GM19351 (cell line): ENCODE data around the gene SPTLC1.
A peak's percentile ranks its signal among the peaks of the same experiment; 100 is the strongest.
"Not testable (repeated sequence)": the region's sequence is repeated elsewhere in the genome, so short reads cannot be mapped to it uniquely, and the experiment has no call there.

ENCODE experiments used
- ATAC-seq: cut with Tn5 transposase; IDR thresholded peaks from one replicate; pipeline ENCODE4 v1.9.1; 2021; ENCODE audit warnings: mild to moderate bottlenecking, moderate library complexity; ENCODE audit not compliant: unreplicated experiment

Gene SPTLC1, protein sequence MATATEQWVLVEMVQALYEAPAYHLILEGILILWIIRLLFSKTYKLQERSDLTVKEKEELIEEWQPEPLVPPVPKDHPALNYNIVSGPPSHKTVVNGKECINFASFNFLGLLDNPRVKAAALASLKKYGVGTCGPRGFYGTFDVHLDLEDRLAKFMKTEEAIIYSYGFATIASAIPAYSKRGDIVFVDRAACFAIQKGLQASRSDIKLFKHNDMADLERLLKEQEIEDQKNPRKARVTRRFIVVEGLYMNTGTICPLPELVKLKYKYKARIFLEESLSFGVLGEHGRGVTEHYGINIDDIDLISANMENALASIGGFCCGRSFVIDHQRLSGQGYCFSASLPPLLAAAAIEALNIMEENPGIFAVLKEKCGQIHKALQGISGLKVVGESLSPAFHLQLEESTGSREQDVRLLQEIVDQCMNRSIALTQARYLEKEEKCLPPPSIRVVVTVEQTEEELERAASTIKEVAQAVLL

DNA sequence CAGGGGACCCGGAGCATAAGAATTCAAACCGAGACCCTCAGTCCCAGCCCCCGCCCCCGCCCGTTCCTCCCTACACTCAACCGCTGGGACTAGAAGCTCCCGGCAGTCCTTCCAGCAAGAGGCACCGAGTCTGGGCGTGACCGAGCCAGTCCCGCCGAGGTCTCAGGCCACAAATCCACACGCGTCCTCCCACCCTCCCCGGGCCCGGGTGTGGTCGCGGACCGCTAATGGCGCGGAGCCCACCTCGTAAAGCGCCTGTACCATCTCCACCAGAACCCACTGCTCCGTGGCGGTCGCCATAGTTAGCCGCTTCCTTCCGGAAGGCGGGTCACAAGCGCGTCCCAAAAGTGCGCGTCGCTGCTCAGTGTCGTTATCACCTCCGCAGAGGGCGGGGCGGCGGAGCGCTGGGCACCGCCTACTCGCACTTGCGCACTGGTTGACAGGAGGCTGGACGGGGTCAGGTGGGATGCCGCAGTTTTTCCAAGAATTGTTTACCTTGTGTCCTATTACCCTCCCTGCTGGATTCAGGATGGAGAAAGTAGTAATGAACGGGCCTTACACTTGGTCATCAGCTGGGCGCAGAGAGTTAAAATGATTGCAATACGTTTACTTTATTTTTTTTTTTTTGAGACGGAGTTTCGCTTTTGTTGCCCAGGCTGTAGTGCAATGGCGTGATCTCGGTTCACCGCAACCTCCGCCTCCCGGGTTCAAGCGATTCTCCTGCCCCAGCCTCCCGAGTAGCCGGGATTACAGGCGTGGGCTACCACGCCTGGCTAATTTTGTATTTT is at the start of gene SPTLC1:
Gene SPTLC1 (minus strand): TSS at position 343 of the 788 bp plus-strand sequence. CDS start 43 bp downstream, at position 300.
- peak; percentile 96 for ATAC-seq

DNA sequence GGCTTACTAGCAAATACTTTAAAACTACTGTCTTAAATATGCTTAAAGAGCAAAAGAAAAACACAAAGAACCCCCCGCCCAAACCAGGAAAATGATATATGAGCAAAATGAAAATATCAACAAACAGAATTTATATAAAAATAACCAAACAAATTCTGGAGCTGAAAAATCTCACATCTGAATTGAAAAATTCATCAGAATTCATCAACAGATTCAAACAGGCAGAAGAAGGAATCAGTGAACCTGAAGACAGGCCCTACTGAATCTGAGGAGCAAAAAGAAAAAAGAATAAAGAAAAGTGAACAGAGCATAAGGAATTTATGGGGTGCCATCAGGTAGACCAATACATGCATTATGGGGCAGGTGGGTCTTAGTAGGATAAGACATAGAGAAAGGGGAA is 49.8 kb upstream of the SPTLC1 start:
- no peak for ATAC-seq

DNA sequence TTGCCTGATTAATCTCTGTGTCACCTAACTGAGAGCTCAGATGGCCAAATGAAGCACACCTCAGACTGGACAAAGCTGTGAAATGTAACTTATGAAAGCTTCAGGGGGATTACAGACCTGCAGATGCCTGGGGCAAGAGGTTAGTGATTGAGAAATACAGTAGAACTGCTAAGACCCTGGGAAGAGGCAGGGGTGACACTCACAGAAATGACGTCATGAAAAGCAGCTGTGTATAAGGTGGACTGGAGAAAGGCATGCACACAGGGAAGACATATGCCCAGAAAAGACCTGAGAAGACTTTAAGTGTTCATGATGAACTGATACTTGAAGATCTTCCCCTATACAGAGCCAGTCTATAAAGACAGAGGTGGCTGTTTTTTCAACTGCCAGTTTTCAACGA is 49.3 kb upstream of the SPTLC1 start:
- ATAC-seq, result no peak

DNA sequence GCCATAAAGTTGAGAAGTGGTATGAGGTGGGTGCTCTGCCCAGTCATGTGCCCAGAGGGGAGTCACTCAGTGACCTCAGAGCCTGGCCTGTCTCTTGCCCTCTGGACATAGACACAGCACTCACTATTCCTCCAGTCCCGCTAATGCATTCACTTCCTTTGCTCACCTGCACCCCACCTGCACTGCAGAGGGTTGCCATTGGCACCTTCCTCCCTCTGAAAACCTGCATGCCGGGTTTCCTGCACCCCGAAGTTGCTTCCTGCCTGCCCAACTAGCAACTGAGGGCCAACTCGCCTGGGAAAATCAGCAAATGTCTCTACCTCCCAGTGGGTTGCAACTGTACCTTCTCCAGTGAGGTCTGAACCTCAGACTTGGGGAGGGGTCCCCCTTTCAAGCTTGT is 48.1 kb upstream of the SPTLC1 start:
- ATAC-seq, result no peak

DNA sequence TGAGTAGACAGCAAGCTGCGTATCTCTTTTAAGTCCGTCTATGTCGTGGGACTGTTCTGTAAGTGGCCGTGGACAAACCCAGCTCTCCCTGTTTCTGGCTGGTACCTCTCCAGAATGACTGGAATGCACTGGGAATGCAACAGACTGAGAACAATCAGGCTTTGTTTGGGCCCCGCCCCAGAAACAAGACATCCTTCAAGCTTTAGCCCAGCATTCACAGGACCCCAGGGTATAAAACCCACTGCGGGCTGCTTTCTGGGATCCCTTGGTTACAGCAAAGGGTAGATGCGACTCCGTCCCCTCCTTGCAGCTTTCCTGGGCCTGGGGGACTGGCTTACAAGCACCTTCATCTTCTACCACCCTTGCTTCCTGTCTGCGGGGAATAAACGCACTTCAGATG is 45.6 kb upstream of the SPTLC1 start:
- ATAC-seq, result no peak

DNA sequence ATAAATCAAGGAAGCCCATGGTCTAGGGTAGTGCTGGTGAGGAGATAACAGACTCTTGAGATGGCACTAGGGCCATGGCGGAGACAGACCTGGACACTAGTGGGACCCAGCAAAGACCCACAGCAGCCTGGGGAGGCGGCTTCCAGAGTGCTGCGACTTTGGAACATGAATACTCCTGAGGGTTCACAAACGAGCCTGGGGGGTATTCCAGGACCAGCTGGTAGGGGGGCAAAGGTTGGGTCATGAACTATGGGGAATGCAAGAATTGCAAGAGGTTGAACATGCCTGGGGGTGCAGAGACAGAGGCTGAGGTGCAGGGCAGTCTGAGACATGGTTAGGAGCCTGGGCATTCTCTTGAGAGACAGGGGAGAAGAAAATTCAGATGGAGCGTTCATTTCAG is 43.8 kb upstream of the SPTLC1 start:
- no peak for ATAC-seq

DNA sequence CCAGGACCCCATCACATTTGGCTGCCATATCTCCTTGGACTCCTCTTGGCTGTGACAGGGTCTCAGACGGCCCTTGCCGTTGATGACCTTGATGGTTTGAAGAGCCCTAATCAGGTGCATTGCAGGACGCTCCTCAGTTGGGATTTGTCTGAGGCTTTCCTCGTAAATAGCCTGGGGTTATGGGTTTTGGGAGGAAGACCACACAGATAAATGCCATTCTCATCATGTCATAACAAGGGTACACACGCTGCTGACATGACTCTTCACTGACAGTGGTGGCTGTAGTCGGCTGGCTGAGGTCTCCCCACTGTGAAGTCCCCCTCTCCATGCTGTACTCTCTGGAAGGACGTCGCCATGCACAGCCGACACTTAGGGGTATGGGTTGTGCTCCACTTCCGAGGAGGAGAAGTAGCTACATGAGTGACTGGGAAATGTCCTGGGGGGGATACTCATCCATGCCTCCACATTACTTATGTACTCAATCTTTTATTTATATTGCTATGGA is 42.9 kb upstream of the SPTLC1 start:
- no peak for ATAC-seq

DNA sequence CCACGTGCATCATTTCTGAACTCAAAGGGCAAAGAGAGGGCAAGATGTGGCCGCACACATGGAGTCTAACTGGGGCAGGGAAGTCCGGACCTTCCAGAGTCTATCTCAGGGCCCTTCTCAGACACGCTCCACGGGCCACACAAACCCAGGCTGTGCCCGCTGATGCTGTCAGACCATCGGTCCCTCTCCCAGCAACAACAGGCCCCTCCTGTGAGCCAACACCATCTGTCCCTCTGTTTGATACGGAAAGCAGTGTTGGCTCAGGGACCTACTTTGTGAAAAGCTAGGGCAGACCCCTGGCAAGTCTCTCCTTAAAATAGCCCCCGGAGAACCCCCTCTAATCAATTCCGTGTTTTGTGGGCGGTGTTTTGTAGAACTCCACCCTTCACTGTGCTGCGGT is 40.5 kb upstream of the SPTLC1 start:
- ATAC-seq, result not testable (repeated sequence)

DNA sequence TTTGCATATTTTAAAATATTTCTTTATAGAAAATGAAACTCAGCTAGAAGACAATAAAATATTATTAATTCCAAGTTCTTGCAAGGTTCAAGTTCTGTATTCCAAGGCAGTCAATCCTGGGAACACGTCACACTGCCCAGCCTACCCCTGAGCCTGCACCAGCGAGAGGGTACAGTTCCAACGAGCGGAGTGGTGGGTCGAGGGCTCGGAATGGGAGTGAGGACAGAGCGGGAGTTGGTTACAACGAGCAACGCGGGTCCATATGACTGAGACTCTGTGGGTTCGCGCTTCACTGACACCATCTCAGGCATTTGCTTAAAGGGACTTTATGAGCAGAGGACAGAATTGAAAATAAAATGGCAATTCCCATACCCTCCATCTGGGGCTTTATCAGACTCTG is 40.0 kb upstream of the SPTLC1 start:
- ATAC-seq, result no peak

DNA sequence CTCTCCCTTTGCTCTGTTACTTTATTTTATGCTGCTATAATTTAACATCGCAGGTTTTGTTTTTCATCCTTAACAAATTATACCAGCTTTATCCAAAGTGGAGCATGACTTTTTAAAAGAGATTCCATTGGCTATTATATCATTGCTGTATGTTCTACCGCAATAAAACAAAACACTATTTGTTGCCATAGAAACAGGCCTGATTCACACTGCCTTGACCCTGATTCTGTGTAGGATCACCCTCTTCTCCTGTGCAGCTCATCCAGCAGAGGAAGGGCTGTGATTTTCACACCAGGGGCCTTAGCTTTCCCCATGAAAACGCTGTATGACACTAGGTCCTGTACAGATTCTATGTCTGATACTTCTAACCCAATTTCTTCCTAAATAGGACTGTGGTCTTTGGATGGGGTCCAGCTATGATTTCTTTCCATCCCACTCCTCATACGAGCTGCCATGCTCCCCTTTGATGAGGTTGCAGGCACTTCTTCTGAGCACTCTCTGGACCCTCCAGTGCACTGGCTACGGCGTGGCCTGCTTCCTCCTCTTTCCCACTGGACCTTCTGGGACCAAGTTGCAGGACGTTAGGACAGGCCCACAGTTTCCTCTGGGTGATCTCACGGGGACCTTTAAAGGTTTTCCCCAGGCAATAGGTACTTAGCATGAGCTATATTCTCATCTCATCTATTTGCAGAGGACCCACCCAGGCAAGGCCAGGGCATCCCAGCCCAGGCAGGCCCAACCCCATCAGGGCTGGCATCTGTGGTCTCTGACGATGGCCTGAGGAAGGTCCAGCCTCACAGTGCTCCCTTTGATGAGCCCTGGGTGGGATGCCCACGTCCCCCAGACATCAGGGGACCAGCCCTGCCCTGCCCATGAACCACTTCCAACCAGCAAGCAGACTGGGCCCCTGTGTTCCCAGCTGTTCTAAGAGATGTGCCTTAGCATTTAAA is 38.5 kb upstream of the SPTLC1 start:
- not testable (repeated sequence) for ATAC-seq

DNA sequence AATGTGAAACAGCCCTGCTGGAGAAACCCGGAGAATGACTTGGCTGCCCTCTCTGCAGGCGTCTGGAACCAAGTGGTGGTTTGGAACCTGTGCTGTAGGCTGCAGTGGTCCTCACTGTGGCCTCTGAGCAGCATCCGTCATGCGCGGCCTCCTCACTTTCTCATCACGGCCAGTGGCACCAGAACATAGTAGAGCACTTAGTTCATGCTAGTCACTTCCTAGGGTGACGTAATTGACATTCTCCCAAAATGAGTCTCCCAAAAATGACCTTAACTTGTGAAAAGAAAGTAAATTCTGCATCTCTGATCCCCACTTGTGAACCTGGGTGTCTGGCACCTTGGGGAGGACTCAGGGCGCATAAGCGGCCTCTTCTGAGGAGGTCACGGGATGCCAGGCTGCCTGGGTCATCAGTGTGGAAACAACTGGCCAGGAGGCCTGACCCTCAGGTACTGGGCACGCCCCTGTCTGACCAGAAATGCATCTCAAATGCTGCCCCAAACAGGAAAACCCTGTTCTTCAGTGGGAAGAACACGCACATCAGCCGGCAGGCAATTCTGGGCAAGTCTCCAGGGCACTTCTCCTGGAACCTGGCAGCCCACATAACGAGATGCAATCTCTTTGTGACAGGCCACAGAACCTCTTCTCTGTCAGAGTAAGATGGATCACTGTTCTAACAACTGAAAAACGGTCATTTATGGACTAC is 36.6 kb upstream of the SPTLC1 start:
- no peak for ATAC-seq

DNA sequence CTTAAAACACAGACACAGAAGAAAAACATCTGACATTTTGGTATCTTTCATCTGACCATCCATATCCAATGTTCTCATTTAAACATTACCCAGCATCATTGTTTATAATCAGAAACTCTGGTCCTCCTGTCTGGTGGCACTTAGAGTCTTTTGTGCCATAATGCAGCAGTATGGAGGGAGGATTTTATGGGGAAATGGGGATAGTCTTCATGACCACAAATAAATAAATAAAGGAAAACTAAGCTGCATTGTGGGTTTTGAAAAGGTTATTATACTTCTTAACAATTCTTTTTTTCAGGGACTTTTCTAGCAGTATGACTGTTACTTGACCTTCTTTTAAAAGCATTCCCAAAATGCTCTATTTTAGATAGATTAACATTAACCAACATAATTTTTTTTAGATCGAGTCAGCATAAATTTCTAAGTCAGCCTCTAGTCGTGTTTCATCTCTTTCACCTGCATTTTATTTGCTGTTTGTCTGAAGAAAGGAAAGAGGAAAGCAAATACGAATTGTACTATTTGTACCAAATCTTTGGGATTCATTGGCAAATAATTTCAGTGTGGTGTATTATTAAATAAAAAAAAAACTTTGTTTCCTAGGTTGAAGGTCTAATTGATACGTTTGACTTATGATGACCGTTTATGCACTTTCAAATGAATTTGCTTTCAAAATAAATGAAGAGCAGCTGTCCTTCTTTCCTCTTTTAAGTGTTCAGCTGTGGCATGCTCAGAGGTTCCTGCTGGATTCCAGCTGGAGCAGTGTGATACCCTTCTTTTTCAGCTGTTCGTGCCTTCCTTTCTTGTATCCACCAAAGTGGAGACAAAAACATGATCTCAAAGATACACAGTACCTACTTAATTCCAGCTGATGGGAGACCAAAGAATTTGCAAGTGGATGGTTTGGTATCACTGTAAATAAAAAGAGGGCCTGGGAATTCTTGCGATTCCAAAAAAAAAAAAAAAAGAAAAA is 35.6 kb upstream of the SPTLC1 start:
- not testable (repeated sequence) for ATAC-seq

DNA sequence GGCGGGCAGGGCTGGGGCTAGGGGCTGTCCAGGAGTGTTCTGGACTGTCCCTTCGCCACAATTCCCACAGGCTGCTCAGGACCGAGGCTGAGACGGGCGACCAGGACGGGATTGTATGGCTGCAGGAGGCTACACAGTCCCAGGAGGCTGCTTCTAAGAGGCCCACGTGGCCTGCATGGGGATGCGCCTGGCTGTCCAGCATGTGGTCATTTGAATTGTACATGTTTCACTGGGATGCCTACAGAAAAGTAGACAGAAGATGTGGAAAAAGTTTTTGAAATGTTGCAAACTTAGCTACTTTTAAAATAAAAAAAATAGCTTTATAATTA is 32.6 kb upstream of the SPTLC1 start:
- no peak for ATAC-seq

DNA sequence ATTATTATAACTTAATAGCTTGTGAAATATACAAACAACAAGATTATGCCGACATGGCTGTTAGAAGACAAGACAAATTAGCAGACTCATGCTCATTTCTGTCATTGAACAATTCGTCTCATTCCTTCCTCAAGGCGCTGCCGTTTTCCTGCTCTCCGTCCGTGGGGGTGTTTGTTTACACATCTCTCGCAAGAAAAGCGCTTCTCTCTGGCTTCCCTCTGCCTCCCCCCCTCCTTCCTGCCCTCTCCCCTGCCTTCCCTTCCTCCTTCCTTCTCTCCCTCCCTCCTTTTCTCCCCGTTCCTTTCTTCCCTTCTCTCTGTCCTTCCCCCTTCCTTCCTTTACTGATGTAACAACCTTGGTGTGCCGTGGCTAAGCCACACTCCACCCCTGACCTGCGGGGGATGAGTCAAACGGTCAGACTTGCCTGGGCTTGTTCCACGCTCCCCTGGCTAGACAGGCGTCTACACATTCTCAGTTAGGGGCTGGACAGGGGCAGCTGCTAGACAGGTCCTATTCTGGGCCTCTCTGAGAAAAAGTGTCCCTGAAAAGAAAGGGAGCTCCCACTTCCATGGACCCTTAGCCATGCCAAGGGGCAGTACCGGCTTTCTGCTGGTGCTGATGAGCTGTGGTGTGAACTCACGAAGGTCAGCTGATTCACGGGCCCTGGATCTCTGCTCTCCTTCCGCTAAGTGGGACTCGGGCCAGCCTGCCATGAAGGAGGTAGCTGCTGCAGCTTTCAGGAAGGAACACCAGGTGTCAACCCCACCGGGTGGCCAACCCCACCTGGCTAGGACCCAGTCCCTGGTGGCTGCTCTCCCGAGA is 32.0 kb upstream of the SPTLC1 start:
- ATAC-seq, result no peak

DNA sequence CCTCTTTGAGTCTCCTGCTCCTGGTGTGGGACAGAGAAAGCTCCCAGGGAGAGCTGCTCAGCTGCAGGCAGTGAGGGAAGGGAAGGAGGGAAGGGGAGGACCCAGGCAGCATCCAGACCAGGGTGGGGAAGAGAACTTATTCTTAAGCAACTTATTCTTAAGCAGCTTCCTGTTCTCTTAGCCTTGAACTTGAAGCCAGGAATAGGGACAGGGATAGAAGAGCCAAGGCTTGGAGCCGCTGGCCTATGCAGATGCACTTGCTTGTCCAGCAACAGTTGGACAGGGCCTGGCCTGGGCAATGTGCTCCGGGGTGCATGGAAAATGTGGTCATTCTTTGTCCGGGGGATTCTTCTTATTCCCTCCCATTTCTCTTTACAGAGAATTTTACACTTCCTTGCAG is 31.4 kb upstream of the SPTLC1 start:
- no peak for ATAC-seq

DNA sequence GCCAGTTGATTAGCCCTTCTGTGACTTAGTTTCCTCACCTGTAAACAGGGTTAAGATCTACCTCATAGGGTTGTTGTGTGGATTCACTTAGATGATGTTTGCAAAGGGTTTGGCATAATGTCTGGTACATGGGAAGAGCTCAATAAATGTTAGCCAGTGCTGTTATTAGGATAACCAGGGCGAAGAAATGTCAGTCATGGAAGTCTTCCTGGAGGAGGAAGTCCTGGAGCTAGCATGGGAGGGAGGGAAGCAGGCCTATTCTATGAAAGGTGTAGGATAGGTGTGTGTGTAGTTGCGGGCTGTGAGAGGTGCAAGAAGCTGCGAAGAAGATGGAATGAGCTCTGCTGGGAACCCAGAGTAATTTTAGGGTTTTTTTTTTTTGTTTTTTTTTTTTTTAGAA is 30.6 kb upstream of the SPTLC1 start:
- ATAC-seq, result not testable (repeated sequence)

DNA sequence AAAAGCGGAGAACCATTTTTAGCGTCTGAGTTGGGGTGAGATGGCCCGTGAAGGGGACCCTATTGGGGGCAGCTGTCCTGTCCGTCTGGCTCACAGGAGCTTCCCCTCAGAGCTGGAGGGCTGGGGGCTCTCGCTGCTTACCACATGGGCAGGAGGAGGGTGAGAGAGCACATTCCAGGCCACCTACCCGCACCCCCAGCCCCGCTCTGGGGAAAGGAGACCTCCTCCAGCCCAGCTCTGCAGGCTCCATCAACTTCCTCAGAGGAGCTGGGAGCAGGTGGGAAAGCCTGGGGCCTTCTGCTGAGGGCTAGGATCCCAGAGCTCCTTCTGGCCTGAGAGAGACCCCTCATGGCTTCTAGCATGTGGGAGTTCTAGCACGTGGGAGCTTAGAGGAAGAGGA is 27.1 kb upstream of the SPTLC1 start:
- ATAC-seq, result no peak
